TTC549 (cell line): ENCODE results near the gene IFNK.

Experiments used
- FAIRE-seq: peaks from 2 replicates; lab custom pipeline; 2012; peaks lifted over from hg19 to GRCh38; lab: Jason Lieb, UNC

IFNK gene

GRCh38 chr9:27573634-27574590 is 49.8 kb downstream of the IFNK start:
- FAIRE-seq = peak; percentile 92
